VCaP (cell line): ENCODE measurements around the gene LTC4S.
A peak's percentile ranks its signal among the peaks of the same experiment; 100 is the strongest.

ENCODE experiments used
- H3K27ac ChIP-seq: fragments of 450-650 bp; 2 replicates; pipeline ENCODE4 v1.5.1; 2017
- CTCF ChIP-seq: fragments of 450-650 bp; conservative IDR thresholded peaks from 2 replicates; pipeline ENCODE4 v1.5.1; 2017; ENCODE audit warnings: mild to moderate bottlenecking, moderate library complexity

The LTC4S gene

DNA sequence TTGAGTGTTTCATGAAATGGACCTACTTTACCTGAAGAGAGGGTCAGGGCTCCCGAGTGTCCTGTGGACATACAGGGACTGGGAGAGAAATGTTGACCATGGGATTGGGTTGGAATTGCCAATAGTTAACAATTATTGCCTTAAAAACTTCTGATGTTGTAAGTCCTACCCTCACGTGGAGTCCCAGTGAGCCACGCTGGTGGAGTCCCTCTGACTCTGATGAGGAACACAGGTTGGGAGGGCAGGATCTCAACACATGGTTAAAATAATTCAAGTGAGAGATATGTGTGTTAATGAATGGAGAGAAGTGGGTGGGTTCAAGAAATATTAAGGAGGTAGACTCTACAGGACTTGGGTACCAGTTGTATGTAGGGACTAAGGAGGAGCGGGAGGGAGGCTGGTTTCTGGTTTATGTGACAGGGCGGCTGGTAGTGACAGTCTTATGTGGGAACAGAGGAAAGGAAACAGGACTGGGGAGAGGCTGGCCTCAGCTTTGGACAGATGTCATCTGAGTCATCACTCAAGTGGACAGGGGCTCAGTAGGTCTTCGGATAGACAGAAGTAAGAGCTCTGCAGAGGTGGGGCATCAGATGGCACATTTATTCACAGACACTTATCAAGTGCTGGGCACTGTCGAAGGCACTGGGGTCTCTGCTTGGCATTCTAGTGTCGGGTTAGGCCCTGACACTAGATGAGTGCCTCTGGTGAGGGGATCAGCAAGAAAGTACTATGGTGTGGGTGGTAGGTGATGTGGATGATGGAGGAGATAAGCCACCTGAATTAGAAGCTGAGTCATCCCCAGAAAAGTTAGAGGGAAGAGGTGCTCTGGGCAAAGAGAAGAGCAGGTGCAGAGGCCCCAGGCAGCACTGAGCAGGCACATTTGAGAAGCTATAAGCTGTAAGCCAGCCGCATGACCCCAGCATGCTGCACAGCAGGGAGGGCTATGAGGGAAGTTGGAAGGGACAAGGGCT, 33.9 kb upstream of the LTC4S start:
- no peak overlapping the region for H3K27ac ChIP-seq

GRCh38 chr5:179762079-179762780, 31.6 kb upstream of the LTC4S start:
- no peak for TF ChIP-seq CTCF
- peak overlapping the region; percentile 44 for H3K27ac ChIP-seq

More for the DNA sequence above, 33.9 kb upstream of the LTC4S start:
- TF ChIP-seq CTCF, result no peak

DNA sequence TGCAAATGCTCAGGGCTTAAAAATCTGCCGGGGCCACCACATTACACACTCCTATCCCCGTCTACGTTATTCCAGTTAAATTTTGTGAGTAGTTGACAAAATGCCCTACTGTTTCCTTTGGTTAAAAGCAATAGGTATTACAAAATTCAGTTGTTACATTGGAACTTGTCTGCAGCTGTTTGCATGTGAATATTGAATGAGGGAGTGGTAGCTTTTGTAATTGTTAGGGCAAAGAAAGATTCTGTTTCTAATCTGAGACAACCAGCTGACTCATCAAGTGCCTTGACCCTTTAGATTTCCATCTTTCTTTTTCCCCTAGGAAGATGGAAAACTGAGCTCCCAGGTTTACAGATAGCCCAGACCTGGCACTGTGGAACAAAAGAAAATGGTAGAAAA, 31.0 kb upstream of the LTC4S start:
- TF ChIP-seq CTCF, result 0 out of 2 replicates have a peak, but pooled peaks have one; percentile 48
- H3K27ac ChIP-seq, result peak overlapping the region; percentile 44

- H3K27ac ChIP-seq, result peak overlapping the region; percentile 44
- peak; percentile 99 for TF ChIP-seq CTCF
These were observed 30.4 kb upstream of the LTC4S start for GRCh38 chr5:179763215-179763945.

DNA sequence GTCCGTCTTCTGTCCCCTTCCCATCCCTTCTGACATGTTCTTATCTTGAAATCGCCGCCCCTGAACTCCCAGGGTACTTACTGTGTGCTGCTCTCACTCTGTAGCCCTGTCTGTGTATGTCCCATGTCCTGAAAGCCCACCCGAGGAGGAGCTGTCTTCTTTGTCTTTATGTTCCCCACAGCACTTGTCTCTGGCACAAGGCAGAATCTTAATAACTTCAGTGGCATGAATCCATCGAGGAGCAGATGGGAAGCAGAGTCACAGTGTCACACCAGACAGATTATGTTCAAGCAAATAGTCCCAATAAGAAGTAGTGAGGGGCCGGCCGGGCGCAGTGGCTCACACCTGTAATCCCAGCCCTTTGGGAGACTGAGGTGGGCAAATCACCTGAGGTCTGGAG, 29.7 kb upstream of the LTC4S start:
- no peak for TF ChIP-seq CTCF

GRCh38 chr5:179765400-179765799, 28.4 kb upstream of the LTC4S start:
- no peak for TF ChIP-seq CTCF
- no peak overlapping the region for H3K27ac ChIP-seq

More for the DNA sequence above, 29.7 kb upstream of the LTC4S start:
- H3K27ac ChIP-seq, result peak overlapping the region; percentile 44
